GM21619 (cell line): ENCODE results near the gene GPS1.

Source experiments
- ATAC-seq: cut with Tn5 transposase; IDR thresholded peaks from one replicate; pipeline ENCODE4 v1.9.1; 2021; ENCODE audit not compliant: unreplicated experiment

Gene GPS1

GRCh38 chr17:82051776-82052637, at the start of gene GPS1, which contains the start of gene RFNG:
TSS of gene GPS1 (plus strand) at chr17:82051898. CDS start at chr17:82051932, 34 bp downstream.
TSS of gene RFNG (minus strand) at chr17:82051811. CDS start at chr17:82051766, 45 bp downstream.
- ATAC-seq, result peak; percentile 53

DNA sequence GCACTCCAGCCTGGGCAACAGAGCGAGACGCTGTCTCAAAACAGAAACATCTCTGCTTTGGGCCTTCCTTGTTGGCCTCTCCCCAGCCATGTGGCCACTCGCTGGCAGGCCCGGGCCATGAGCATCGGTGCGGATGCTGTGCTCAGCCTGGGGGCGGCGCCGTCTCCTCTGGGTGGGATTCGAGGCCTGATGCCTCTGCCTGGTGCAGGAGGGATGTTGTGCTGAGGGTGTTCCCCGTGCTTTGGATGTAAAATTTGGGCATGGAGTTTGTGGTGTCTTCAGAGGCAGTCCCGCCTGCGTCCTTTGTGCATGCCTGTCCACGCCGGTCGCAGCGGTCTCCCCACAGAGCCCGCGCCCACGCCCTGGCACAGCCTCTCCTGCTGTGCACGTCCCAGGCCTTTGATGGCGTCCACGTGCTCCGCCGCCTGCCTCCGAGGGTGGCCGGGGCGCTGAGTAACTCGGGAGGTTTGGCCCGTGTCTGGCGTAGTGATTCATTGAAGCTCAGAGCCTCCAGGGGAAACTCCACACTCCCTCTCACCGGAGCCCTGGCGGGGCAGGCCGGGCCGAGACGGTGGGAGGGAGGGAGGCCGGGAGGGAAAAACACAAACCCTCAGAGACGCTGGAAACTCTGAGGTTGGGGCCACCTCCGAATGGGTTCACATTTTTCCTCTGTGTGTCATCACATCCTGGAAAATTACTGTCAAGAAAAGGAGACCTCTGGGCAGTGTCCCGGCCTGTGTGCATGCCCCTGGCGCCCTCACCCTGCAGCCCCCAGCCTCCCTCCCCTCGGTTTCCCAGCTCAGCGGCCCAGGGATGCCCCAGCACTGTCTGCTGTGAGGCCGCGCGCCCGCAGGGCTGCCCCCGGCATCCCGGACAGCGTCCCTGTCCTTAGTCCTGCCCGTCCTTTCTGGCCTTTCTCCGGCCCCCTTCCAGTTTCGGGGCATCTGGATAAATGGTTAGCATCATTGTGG, 48.0 kb upstream of the GPS1 start:
- no peak for ATAC-seq

- ATAC-seq, result no peak
Observed at GRCh38 chr17:82004517-82005455, 46.9 kb upstream of the GPS1 start.

- no peak for ATAC-seq
Observed at GRCh38 chr17:82005701-82006348, 45.9 kb upstream of the GPS1 start.

DNA sequence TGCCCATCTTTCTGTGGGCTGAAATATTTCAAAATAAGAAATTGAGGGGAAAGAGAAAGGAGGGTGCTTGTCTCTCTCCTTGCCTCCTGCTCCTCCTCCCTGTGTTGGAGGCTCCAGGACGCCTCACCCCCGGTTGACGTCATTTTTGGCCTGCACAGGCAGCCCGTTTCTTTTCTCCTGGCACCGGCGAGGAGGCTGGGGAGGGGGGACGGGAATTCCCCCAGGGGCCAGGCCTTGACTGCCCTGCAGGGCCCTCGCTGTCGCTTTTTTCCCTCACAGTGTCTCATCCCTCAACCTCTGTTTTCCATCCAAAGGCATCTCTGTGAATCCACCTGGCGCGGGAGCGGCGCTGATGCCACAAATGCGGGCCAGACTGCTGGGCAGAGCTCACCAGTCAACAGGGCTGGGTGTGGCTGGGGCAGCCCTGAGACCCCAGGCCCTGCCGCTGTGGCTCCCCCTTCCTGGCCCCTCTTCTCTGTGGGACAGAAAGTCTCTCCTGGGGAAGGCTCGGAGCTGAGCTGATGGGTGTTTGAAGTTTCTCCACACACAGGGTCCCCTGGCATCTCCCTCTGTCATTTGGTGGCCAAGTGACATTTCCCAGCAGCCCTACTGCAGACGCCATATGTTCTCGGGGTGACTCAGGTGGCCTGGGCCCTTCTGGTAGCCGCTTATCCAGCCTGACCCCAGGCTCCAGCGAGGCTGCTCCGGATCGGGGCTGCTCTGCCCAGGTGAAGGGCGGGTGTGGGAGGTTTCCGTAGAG, 45.0 kb upstream of the GPS1 start:
- no peak for ATAC-seq

- ATAC-seq, result no peak
Observed at GRCh38 chr17:82007228-82007494, 44.5 kb upstream of the GPS1 start.

GRCh38 chr17:82007495-82008257, 44.0 kb upstream of the GPS1 start:
- no peak for ATAC-seq

DNA sequence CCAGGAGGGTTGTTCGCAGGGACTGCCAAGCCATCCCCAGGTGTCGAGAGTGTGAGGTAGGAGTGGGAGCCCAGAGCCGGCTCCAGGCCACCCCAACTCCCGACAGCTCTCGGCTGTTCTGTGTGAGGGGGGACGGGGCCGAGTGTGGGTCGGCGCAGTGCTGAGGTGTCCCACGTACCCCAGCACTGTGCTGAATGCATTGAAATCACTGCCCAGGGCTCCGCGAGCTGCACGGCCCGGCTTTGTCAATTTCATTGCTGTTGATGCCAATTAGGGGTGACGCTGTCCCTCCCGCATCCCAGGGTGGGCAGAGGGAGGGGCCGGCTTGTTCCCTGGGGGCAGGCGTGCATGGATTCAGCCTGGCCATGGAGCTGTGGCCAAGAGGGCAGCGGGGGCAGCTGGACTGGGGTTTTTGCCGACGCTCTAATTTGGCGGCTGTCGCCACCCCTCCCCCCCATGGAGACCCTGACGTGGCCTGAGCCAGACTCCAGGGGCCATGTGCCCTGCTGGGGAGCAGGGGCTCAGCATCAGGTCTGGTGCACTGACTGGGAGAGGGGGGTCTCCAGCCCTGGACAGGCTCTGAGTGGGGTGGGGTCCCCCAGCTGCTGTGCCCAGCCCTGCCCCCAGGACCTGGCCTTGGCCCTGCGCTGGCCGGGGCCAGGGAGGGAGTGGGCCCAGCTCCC, 43.3 kb upstream of the GPS1 start:
- ATAC-seq, result no peak

DNA sequence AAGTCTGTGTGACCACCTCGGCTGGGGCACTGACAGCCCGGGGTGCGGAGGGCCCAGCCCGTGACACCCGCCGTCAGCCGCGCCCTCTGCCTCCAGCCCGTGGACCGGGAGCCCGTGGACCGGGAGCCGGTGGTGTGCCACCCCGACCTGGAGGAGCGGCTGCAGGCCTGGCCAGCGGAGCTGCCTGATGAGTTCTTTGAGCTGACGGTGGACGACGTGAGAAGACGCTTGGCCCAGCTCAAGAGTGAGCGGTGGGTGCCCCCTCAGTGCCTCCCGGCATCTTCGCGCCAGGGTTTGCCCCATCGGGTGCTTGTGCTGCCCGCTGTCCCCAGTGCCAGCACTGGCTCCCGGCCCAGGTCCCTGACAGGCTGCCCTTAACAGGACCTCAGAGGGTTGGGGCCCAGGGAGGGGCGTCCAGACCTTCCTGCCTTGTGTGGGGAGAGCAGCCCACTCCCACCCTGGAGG, 42.7 kb upstream of the GPS1 start:
- ATAC-seq, result no peak

GRCh38 chr17:82009413-82009812, 42.3 kb upstream of the GPS1 start:
- ATAC-seq, result no peak

GRCh38 chr17:82010575-82011525, 40.8 kb upstream of the GPS1 start:
- ATAC-seq, result no peak

DNA sequence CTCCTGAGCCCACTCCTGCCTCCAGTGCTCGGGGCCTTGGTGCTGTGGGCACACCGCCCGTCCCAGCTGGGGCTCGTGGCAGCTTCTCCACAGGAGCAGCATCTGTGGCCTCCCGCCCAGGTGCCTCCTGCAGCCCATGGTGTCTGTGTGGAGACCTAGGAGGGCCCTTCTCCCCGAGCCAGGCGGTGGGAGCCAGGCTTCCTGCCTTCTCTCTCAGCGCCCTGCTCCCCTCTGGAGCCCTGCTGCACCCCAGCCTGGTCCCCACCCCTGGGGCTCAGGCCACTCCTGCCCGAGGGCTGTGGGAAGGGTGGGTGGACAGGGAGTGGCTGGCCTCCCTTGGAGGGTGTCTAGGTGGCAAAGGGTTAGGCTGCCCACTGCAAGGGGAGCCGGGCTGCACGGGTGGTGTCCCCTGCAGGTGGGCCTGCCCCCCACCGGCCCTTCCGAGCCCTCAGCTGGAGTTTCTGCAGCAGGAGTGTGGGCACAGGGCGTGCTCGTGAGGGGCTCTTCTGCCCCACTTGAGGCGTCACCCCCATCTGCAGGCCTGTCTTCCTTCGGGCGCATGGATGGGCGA, 40.0 kb upstream of the GPS1 start:
- ATAC-seq, result no peak

DNA sequence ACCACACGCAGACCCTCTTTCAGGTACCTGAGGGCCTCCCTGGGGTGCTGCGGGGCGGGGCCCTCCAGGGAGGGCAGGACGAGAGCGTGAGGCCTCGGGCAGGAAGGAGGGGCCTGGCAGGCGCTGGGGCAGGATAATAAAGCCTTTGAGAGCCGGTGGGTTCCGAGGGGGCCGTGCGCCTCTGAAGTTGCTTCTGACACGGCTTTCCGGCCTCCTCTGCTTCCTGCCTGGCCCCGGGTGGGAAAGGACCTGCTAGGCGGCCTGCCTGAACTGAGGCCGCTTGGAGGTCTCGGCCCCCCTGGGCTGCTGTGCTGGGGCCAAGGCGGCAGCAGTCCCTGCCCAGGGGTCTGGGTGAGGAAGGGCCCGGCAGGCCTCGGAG, 39.4 kb upstream of the GPS1 start:
- no peak for ATAC-seq

GRCh38 chr17:82012640-82013295, 38.9 kb upstream of the GPS1 start:
- ATAC-seq, result no peak

DNA sequence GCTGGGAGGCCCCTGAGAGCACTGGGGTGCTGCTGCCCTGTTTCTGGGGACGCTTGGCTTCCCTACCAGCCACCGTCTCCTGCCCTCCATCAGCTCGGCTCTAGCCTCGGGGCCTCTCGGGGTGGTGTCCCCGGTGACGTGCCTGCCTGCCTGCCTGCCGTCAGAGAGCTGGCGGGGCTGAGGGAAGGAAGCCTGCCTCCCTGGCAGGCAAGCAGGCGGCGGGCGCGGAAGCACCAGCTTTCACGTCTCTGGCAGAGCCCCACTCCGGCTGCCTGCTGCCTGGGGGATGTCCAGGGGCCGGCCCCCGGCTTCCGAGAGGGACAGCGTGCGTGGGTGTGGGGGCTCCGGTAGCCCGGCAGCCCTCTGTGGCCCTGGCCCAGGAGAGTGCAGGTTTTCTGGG, 38.4 kb upstream of the GPS1 start:
- ATAC-seq, result no peak

DNA sequence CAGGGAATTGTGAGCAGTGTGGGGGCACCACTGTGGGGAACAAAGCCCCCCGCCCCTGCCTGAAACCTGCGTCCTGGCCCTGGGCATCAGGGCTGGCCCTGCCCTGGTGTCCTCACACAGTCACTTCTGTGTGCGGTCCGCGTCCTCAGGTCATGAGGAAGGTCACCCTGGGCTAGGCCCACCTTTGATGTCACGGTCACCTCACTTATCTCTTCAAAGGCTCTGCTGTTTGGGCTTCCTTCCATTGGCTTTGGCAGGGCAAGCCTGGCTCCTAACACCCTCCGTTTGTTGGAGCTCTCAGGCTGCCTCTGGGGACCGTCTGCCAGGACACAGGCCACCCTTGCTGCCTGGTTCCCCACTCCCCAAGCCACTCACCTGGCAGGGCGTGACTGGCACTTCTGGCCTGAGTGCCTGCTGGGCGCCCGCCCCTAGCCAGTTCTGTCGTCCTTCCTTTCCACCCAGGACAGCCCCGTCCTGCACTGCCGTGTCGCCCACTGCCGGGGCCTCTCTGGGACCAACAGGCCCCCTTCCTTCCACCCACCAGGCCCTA, 37.9 kb upstream of the GPS1 start:
- no peak for ATAC-seq
